ENCODE results near the gene SMAD3. TPM values are rescaled to one million over a fixed set of nuclear protein-coding genes. Genes with fewer than 3 reads are reported as not detected.

Gene SMAD3
- total RNA-seq, 2 donors from 2014 or later = 20.8 to 37.8 TPM

GRCh38 chr15:67202091-67202490 lies 136.7 kb downstream of the SMAD3 start:
- no peak for TF ChIP-seq CTCF (IDR thresholded peaks at IDR 0.05)
- Histone ChIP-seq H3K36me3 (no peaks in the 10 kb centered on the region), H3K27me3 (no peaks in the 10 kb centered on the region), H3K4me3 (no peak overlapping the region), H3K4me1 (peaks cover 0 to 36% of the 10 kb centered on the region in 2 donors), H3K27ac (no peak overlapping the region), H3K9me3 (no peaks in the 10 kb centered on the region)
- no peak for DNase-seq (ENCODE audit: low spot score)

GRCh38 chr15:67202991-67203390 lies 137.6 kb downstream of the SMAD3 start:
- no peak overlapping the region for H3K4me3 ChIP-seq
- no peak for TF ChIP-seq CTCF (IDR thresholded peaks at IDR 0.05)
- peak overlapping the region in 1 of 2 donors; percentile 13 for H3K27ac ChIP-seq
- H3K4me1 ChIP-seq = peaks cover 0 to 32% of the 10 kb centered on the region in 2 donors
- no peaks in the 10 kb centered on the region for H3K9me3 ChIP-seq
- no peaks in the 10 kb centered on the region for H3K27me3 ChIP-seq
- H3K36me3 ChIP-seq = no peaks in the 10 kb centered on the region
- DNase-seq (ENCODE audit: low spot score) = no peak

GRCh38 chr15:67207555-67208207 lies 142.3 kb downstream of the SMAD3 start:
- H3K9me3 ChIP-seq = no peaks in the 10 kb centered on the region
- no peak overlapping the region for H3K4me3 ChIP-seq
- TF ChIP-seq CTCF (IDR thresholded peaks at IDR 0.05) = no peak
- no peak overlapping the region for H3K27ac ChIP-seq
- peaks cover 0 to 7% of the 10 kb centered on the region in 2 donors for H3K4me1 ChIP-seq
- peaks cover 7% of the 10 kb centered on the region for H3K36me3 ChIP-seq
- DNase-seq (ENCODE audit: low spot score) = no peak
- H3K27me3 ChIP-seq = no peaks in the 10 kb centered on the region

- peaks cover 7% of the 10 kb centered on the region for H3K36me3 ChIP-seq
- no peak for DNase-seq (ENCODE audit: low spot score)
- TF ChIP-seq CTCF (IDR thresholded peaks at IDR 0.05) = no peak
Observed at GRCh38 chr15:67208396-67208795, 143.0 kb downstream of the SMAD3 start.

GRCh38 chr15:67210555-67211168 lies 145.3 kb downstream of the SMAD3 start:
- H3K9me3 ChIP-seq = no peaks in the 10 kb centered on the region
- no peak for TF ChIP-seq CTCF (IDR thresholded peaks at IDR 0.05)
- peaks cover 7% of the 10 kb centered on the region for H3K36me3 ChIP-seq
- H3K4me3 ChIP-seq = no peak overlapping the region
- no peak overlapping the region for H3K27ac ChIP-seq
- no peaks in the 10 kb centered on the region for H3K27me3 ChIP-seq
- no peak for DNase-seq (ENCODE audit: low spot score)
- H3K4me1 ChIP-seq = no peaks in the 10 kb centered on the region

More at GRCh38 chr15:67208396-67208795, 143.0 kb downstream of the SMAD3 start:
- Histone ChIP-seq H3K27me3 (no peaks in the 10 kb centered on the region), H3K27ac (no peak overlapping the region), H3K4me1 (no peaks in the 10 kb centered on the region), H3K4me3 (no peak overlapping the region), H3K9me3 (no peaks in the 10 kb centered on the region)

All from right atrium auricular region (tissue), 2 donors.